Measurements from ENCODE around the gene GRIK2. TPM values are rescaled to one million over a fixed set of nuclear protein-coding genes. Genes with fewer than 3 reads are reported as not detected.

Gene GRIK2
- total RNA-seq, 1 experiment from 2014 or later, result 0.61 TPM

GRCh38 chr6:101582792-101583191, 189.3 kb downstream of the GRIK2 start:
- H3K9me3 ChIP-seq (ENCODE audit: insufficient read depth, low read depth), result no peaks in the 10 kb centered on the region
- H3F3A ChIP-seq (ENCODE audit: insufficient read depth, low read depth), result no peaks in the 10 kb centered on the region
- H3K9me2 ChIP-seq (ENCODE audit: insufficient read depth), result no peaks in the 10 kb centered on the region
- TF ChIP-seq EZH2 (IDR thresholded peaks at IDR 0.05; ENCODE audit: low read depth), result no peak
- TF ChIP-seq, protein P1, sequence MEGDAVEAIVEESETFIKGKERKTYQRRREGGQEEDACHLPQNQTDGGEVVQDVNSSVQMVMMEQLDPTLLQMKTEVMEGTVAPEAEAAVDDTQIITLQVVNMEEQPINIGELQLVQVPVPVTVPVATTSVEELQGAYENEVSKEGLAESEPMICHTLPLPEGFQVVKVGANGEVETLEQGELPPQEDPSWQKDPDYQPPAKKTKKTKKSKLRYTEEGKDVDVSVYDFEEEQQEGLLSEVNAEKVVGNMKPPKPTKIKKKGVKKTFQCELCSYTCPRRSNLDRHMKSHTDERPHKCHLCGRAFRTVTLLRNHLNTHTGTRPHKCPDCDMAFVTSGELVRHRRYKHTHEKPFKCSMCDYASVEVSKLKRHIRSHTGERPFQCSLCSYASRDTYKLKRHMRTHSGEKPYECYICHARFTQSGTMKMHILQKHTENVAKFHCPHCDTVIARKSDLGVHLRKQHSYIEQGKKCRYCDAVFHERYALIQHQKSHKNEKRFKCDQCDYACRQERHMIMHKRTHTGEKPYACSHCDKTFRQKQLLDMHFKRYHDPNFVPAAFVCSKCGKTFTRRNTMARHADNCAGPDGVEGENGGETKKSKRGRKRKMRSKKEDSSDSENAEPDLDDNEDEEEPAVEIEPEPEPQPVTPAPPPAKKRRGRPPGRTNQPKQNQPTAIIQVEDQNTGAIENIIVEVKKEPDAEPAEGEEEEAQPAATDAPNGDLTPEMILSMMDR (conservative IDR thresholded peaks at IDR 0.05), result no peak
- H3K4me1 ChIP-seq (replicated peaks; ENCODE audit: insufficient read depth), result no peaks in the 10 kb centered on the region
- DNase-seq, result no peak
- H3K79me2 ChIP-seq (ENCODE audit: low read depth), result no peaks in the 10 kb centered on the region
- CTCF ChIA-PET, result no interaction called here
- H2AFZ ChIP-seq, result no peak overlapping the region
- H3K4me3 ChIP-seq, result no peak overlapping the region
- BruUV-seq (replicated peaks), result no TSS peak
- no peak overlapping the region for H3K4me2 ChIP-seq
- no peaks in the 10 kb centered on the region for H3K36me3 ChIP-seq (ENCODE audit: low read depth)
- POLR2A ChIA-PET (ENCODE audit: unreplicated experiment), result no interaction called here
- intact Hi-C loops (cut with micrococcal nuclease; ENCODE audit: unreplicated experiment), result no loop called here
- H3K27me3 ChIP-seq (ENCODE audit: insufficient read depth, low read depth), result no peaks in the 10 kb centered on the region
- no peak overlapping the region for H3K27ac ChIP-seq
- no peaks in the 10 kb centered on the region for H4K20me1 ChIP-seq (ENCODE audit: insufficient read depth)

DNA sequence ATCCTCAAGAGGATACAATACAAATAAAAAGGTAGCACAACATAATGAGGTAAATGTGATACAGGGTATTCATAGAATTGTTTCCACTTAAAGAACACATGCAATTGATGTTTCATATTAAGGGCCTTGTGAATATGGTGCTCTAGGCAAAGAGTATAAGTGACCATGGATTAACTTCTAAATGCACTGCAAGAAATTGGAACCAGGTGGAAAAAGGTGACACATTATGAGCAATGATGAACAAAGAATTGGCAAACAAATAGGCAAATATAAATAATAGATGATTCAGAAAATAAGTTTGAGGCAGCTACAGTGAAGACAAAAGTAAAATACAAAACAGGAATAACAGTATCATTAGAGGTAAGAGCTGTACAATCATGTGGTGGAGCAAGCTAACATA, 192.0 kb downstream of the GRIK2 start:
- ChIA-PET CTCF (no interaction called here), POLR2A (ENCODE audit: unreplicated experiment) (no interaction called here)
- Histone ChIP-seq H3F3A (ENCODE audit: insufficient read depth, low read depth) (no peaks in the 10 kb centered on the region), H3K79me2 (ENCODE audit: low read depth) (no peaks in the 10 kb centered on the region), H3K9me2 (ENCODE audit: insufficient read depth) (no peaks in the 10 kb centered on the region), H3K36me3 (ENCODE audit: low read depth) (no peaks in the 10 kb centered on the region), H4K20me1 (ENCODE audit: insufficient read depth) (no peaks in the 10 kb centered on the region), H3K4me3 (no peak overlapping the region), H3K27me3 (ENCODE audit: insufficient read depth, low read depth) (no peaks in the 10 kb centered on the region), H3K4me2 (no peak overlapping the region), H3K4me1 (replicated peaks; ENCODE audit: insufficient read depth) (no peaks in the 10 kb centered on the region), H3K27ac (no peak overlapping the region), H2AFZ (no peak overlapping the region), H3K9me3 (ENCODE audit: insufficient read depth, low read depth) (no peaks in the 10 kb centered on the region)
- no peak for DNase-seq
- TF ChIP-seq, protein P1 (conservative IDR thresholded peaks at IDR 0.05), result no peak
- TF ChIP-seq EZH2 (IDR thresholded peaks at IDR 0.05; ENCODE audit: low read depth), result no peak
- BruUV-seq (replicated peaks), result no TSS peak
- intact Hi-C loops (cut with micrococcal nuclease; ENCODE audit: unreplicated experiment), result no loop called here

- Histone ChIP-seq H3K36me3 (ENCODE audit: low read depth) (no peaks in the 10 kb centered on the region), H3F3A (ENCODE audit: insufficient read depth, low read depth) (no peaks in the 10 kb centered on the region), H2AFZ (no peak overlapping the region), H3K27ac (no peak overlapping the region), H4K20me1 (ENCODE audit: insufficient read depth) (no peaks in the 10 kb centered on the region), H3K4me3 (no peak overlapping the region), H3K9me3 (ENCODE audit: insufficient read depth, low read depth) (no peaks in the 10 kb centered on the region), H3K27me3 (ENCODE audit: insufficient read depth, low read depth) (no peaks in the 10 kb centered on the region), H3K79me2 (ENCODE audit: low read depth) (no peaks in the 10 kb centered on the region), H3K4me2 (no peak overlapping the region), H3K4me1 (replicated peaks; ENCODE audit: insufficient read depth) (no peaks in the 10 kb centered on the region), H3K9me2 (ENCODE audit: insufficient read depth) (no peaks in the 10 kb centered on the region)
- intact Hi-C loops (cut with micrococcal nuclease; ENCODE audit: unreplicated experiment), result no loop called here
- DNase-seq, result no peak
- CTCF ChIA-PET, result no interaction called here
- BruUV-seq (replicated peaks), result no TSS peak
- TF ChIP-seq, protein P1 (conservative IDR thresholded peaks at IDR 0.05), result no peak
- no peak for TF ChIP-seq EZH2 (IDR thresholded peaks at IDR 0.05; ENCODE audit: low read depth)
- POLR2A ChIA-PET (ENCODE audit: unreplicated experiment), result no interaction called here
These were observed 194.8 kb downstream of the GRIK2 start for GRCh38 chr6:101588343-101588742.

Data from PC-9 (cell line).